OCI-LY3 (cell line): Measurements from ENCODE around the gene ATP5PB.

Experiments used
- EZH2phosphoT487 ChIP-seq: fragments of 200-600 bp; shearing (Covaris generic); IDR thresholded peaks from 2 replicates; pipeline ENCODE4 v1.6.1; 2018; ENCODE audit warnings: antibody characterized with exemption, mixed run types, low read depth
- TF ChIP-seq, protein P1 (sequence below): fragments of 200-600, 300-600 bp; sonication (generic); IDR thresholded peaks from 2 replicates; pipeline ENCODE4 v1.5.1; 2014; ENCODE audit warnings: antibody characterized with exemption, low read length, low read depth

DNA sequence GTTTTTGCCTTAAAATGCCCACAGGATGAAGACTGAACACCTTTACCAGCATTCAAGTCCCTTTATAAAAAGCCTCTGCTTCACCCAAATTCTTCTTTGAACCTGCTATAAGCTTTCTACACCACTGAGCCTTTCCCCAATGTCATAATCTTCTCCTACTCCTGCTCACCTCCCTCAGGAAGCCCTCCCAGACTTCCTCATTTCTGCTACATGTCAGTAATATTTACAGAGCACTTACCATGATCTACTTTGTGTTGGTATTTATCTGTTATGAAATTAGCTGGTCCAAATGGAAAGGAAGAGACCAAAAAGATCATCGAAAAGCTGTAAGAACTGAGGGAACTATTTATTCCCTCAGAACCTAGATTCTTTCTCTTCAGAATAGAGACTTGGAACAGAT is 30.2 kb upstream of the ATP5PB start:
- TF ChIP-seq, protein P1, sequence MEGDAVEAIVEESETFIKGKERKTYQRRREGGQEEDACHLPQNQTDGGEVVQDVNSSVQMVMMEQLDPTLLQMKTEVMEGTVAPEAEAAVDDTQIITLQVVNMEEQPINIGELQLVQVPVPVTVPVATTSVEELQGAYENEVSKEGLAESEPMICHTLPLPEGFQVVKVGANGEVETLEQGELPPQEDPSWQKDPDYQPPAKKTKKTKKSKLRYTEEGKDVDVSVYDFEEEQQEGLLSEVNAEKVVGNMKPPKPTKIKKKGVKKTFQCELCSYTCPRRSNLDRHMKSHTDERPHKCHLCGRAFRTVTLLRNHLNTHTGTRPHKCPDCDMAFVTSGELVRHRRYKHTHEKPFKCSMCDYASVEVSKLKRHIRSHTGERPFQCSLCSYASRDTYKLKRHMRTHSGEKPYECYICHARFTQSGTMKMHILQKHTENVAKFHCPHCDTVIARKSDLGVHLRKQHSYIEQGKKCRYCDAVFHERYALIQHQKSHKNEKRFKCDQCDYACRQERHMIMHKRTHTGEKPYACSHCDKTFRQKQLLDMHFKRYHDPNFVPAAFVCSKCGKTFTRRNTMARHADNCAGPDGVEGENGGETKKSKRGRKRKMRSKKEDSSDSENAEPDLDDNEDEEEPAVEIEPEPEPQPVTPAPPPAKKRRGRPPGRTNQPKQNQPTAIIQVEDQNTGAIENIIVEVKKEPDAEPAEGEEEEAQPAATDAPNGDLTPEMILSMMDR = no peak
- no peak for TF ChIP-seq EZH2phosphoT487
